Endodermal cell (in vitro differentiated cells): ENCODE measurements around the gene PDE4D. TPM values are rescaled to one million over a fixed set of nuclear protein-coding genes. Genes with fewer than 3 reads are reported as not detected.

Source experiments
- DNase-seq: peaks from one replicate; pipeline ENCODE4 v3.0.0-alpha.2; 2017
- H3K27ac ChIP-seq: 2 replicates; pipeline ENCODE4 v1.5.1; 2013; ENCODE audit warnings: mild to moderate bottlenecking, low read depth, low read length, moderate library complexity
- H3K27me3 ChIP-seq: 2 replicates; pipeline ENCODE4 v1.6.1; 2013; ENCODE audit warnings: mild to moderate bottlenecking, low read length, moderate library complexity; ENCODE audit not compliant: insufficient read depth, control insufficient read depth, poor library complexity, severe bottlenecking
- H3K36me3 ChIP-seq: 2 replicates; pipeline ENCODE4 v1.7.0; 2013; ENCODE audit warnings: mild to moderate bottlenecking, low read length, moderate library complexity; ENCODE audit not compliant: control insufficient read depth, insufficient read depth
- H3K4me1 ChIP-seq: one replicate; pipeline ENCODE4 v1.7.0; 2013; ENCODE audit warnings: low read length; ENCODE audit not compliant: control insufficient read depth, insufficient read depth
- H3K4me3 ChIP-seq: 2 replicates; pipeline ENCODE4 v1.5.1; 2013; ENCODE audit warnings: mild to moderate bottlenecking, low read length, moderate library complexity
- H3K9ac ChIP-seq: 2 replicates; pipeline ENCODE4 v1.6.1; 2013; ENCODE audit warnings: mild to moderate bottlenecking, low read length, moderate library complexity; ENCODE audit not compliant: poor library complexity, severe bottlenecking; ENCODE audit errors: extremely low read depth
- H3K9me3 ChIP-seq: 2 replicates; pipeline ENCODE4 v1.6.1; 2013; ENCODE audit warnings: mild to moderate bottlenecking, low read length, moderate library complexity; ENCODE audit not compliant: control insufficient read depth
- H3K27ac Mint-ChIP-seq: 2 replicates; pipeline ENCODE4 v1.8.0; 2020; ENCODE audit warnings: mixed read lengths
- H3K27me3 Mint-ChIP-seq: 2 replicates; pipeline ENCODE4 v1.8.0; 2021; ENCODE audit warnings: mild to moderate bottlenecking, mixed read lengths; ENCODE audit not compliant: insufficient read depth
- H3K36me3 Mint-ChIP-seq: 2 replicates; pipeline ENCODE4 v1.8.0; 2020; ENCODE audit warnings: low read depth, mixed read lengths
- H3K4me1 Mint-ChIP-seq: 2 replicates; pipeline ENCODE4 v1.8.0; 2020; ENCODE audit warnings: mixed read lengths
- H3K4me3 Mint-ChIP-seq: 2 replicates; pipeline ENCODE4 v1.8.0; 2020; ENCODE audit warnings: mild to moderate bottlenecking, moderate library complexity, mixed read lengths
- H3K9me3 Mint-ChIP-seq: 2 replicates; pipeline ENCODE4 v1.8.0; 2020; ENCODE audit warnings: mild to moderate bottlenecking, mixed read lengths
- WGBS, 2 experiments: methylation state at CpG; one replicate each; pipeline versions ENCODE4 v1.1.5 to v1.1.7; 2013; ENCODE audit warnings: missing lambda C conversion rate in 2 of 2, mixed read lengths in 1 of 2; ENCODE audit not compliant: insufficient coverage in 1 of 2, insufficient read length in 1 of 2; 5-methylcytosine and 5-hydroxymethylcytosine counted together
- total RNA-seq, 2 donors: library from RNA; stranded (reverse); fragmentation: NEBNext Ultra II Directional in 1 of 2; extraction: Animal tissue kit (Norgen Biotek cat#: 25700) in 1 of 2; gene quantifications; 2 replicates in 1 of 2; 3 replicates in 1 of 2; pipeline ENCODE4 v1.2.1, GENCODE V29; 2021
- TF ChIP-seq, protein P1 (sequence below): fragments of 200-600 bp; sonication (generic); conservative IDR thresholded peaks from 2 replicates; pipeline ENCODE4 v1.5.0; 2021; ENCODE audit warnings: antibody characterized with exemption, mild to moderate bottlenecking

The PDE4D gene
- total RNA-seq, 2 donors from 2014 or later: 9.2 to 11.4 TPM

DNA sequence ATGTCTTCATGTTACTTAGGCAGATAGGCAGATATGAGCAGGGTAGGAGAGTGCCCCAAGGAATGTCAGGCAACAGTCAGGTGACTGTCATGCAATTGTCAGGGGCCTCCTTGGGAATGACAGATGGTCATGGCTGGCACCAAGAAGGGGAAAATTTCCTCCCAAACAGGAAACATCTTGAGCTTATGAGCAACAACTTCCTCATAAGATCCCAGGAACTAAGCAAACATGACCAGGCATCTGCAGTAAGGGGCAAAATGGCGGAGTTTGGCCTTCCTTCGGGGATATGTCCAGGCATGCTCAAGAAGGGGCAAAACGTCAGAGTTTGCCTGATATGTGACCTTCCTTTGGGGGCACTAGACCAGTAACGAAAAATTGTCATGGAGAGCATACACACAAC is 591.8 kb downstream of the PDE4D start:
- no peaks in the 10 kb centered on the region for H3K27me3 Mint-ChIP-seq
- H3K27ac Mint-ChIP-seq: no peak overlapping the region
- no peak for DNase-seq
- no peaks in the 10 kb centered on the region for H3K4me1 ChIP-seq
- no peaks in the 10 kb centered on the region for H3K36me3 Mint-ChIP-seq
- H3K4me1 Mint-ChIP-seq: peaks cover 12% of the 10 kb centered on the region
- H3K36me3 ChIP-seq: no peaks in the 10 kb centered on the region
- no peaks in the 10 kb centered on the region for H3K9me3 ChIP-seq
- TF ChIP-seq, protein P1, sequence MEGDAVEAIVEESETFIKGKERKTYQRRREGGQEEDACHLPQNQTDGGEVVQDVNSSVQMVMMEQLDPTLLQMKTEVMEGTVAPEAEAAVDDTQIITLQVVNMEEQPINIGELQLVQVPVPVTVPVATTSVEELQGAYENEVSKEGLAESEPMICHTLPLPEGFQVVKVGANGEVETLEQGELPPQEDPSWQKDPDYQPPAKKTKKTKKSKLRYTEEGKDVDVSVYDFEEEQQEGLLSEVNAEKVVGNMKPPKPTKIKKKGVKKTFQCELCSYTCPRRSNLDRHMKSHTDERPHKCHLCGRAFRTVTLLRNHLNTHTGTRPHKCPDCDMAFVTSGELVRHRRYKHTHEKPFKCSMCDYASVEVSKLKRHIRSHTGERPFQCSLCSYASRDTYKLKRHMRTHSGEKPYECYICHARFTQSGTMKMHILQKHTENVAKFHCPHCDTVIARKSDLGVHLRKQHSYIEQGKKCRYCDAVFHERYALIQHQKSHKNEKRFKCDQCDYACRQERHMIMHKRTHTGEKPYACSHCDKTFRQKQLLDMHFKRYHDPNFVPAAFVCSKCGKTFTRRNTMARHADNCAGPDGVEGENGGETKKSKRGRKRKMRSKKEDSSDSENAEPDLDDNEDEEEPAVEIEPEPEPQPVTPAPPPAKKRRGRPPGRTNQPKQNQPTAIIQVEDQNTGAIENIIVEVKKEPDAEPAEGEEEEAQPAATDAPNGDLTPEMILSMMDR: no peak
- no peak overlapping the region for H3K9ac ChIP-seq
- no peak overlapping the region for H3K4me3 Mint-ChIP-seq
- no peak overlapping the region for H3K27ac ChIP-seq
- H3K9me3 Mint-ChIP-seq: peaks cover 5% of the 10 kb centered on the region
- no peaks in the 10 kb centered on the region for H3K27me3 ChIP-seq
- WGBS, 2 experiments: 82 to 89% methylated on average over 4 of the region's 4 CpGs
- no peak overlapping the region for H3K4me3 ChIP-seq

DNA sequence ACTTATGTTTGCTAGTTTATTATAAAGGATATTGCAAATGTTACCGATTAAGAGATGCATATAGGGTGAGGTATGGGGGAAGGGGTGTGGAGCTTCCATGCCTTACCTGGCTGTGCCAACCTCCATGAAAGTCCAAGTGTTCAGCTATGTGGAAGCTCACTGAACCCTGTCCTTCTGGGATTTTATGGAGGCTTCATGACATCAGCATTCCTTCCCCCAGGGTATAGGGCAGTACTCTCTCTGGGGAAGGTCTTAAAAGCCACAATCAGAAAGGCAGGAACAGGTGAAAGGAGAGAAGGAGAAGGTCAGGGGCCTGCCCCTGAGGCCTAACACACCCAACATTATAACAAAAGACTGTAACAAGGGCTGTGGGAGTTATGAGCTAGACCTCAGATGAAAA is 592.6 kb downstream of the PDE4D start:
- Mint-ChIP-seq H3K9me3 (peaks cover 2% of the 10 kb centered on the region), H3K4me3 (no peak overlapping the region), H3K27ac (no peak overlapping the region), H3K27me3 (no peaks in the 10 kb centered on the region), H3K36me3 (no peaks in the 10 kb centered on the region), H3K4me1 (peaks cover 16% of the 10 kb centered on the region)
- Histone ChIP-seq H3K4me1 (peaks cover 4% of the 10 kb centered on the region), H3K9ac (no peak overlapping the region), H3K36me3 (no peaks in the 10 kb centered on the region), H3K4me3 (no peak overlapping the region), H3K9me3 (no peaks in the 10 kb centered on the region), H3K27me3 (no peaks in the 10 kb centered on the region), H3K27ac (no peak overlapping the region)
- DNase-seq: no peak
- TF ChIP-seq, protein P1: no peak
- 88 to 100% methylated on average over 1 of the region's 1 CpG for WGBS, 2 experiments

DNA sequence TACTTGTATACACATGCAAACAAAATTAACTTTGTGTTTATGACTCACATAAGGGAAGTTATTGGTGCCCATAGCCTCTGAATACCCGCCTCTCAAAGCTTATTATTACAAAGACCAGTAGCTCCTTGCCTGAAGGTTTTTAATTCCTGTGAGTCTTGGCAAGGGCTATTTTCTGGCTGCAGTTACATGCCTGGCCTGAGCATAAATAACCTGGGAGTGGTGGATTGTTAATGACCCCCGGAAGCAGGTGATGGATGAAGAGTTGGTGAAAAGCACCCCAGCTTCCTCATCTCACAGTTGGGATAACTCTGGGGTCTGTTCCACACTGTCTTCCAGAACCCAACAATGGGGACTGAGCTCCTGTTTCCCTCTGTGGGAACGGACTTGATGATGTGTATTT is 594.5 kb downstream of the PDE4D start:
- 83 to 98% methylated on average over 2 to 3 of the region's 3 CpGs for WGBS, 2 experiments
- H3K4me3 ChIP-seq: no peak overlapping the region
- H3K4me1 Mint-ChIP-seq: peaks cover 16% of the 10 kb centered on the region
- H3K27me3 ChIP-seq: no peaks in the 10 kb centered on the region
- TF ChIP-seq, protein P1: no peak
- H3K27ac Mint-ChIP-seq: no peak overlapping the region
- no peak for DNase-seq
- no peaks in the 10 kb centered on the region for H3K9me3 Mint-ChIP-seq
- H3K36me3 Mint-ChIP-seq: no peaks in the 10 kb centered on the region
- H3K27me3 Mint-ChIP-seq: no peaks in the 10 kb centered on the region
- H3K4me3 Mint-ChIP-seq: no peak overlapping the region
- peaks cover 7% of the 10 kb centered on the region for H3K4me1 ChIP-seq
- H3K36me3 ChIP-seq: no peaks in the 10 kb centered on the region
- no peak overlapping the region for H3K27ac ChIP-seq
- H3K9ac ChIP-seq: no peak overlapping the region
- no peaks in the 10 kb centered on the region for H3K9me3 ChIP-seq
